Measurements from ENCODE around the gene POU6F2.
A peak's percentile ranks its signal among the peaks of the same experiment; 100 is the strongest.
"Not testable (repeated sequence)": the region's sequence is repeated elsewhere in the genome, so short reads cannot be mapped to it uniquely, and the experiment has no call there.

The POU6F2 gene

GRCh38 chr7:39001595-39001994, 23.9 kb downstream of the POU6F2 start:
- DNase-seq, result no peak

- DNase-seq, result no peak
These were observed 25.0 kb downstream of the POU6F2 start for GRCh38 chr7:39002755-39003154.

- DNase-seq, result no peak
These were observed 27.3 kb downstream of the POU6F2 start for GRCh38 chr7:39005036-39005435.

GRCh38 chr7:39005461-39005860, 27.8 kb downstream of the POU6F2 start:
- no peak for DNase-seq

GRCh38 chr7:39013049-39013939, 35.6 kb downstream of the POU6F2 start:
- DNase-seq, result not testable (repeated sequence)

- no peak for DNase-seq
These were observed 38.9 kb downstream of the POU6F2 start for GRCh38 chr7:39016609-39017008.

DNA sequence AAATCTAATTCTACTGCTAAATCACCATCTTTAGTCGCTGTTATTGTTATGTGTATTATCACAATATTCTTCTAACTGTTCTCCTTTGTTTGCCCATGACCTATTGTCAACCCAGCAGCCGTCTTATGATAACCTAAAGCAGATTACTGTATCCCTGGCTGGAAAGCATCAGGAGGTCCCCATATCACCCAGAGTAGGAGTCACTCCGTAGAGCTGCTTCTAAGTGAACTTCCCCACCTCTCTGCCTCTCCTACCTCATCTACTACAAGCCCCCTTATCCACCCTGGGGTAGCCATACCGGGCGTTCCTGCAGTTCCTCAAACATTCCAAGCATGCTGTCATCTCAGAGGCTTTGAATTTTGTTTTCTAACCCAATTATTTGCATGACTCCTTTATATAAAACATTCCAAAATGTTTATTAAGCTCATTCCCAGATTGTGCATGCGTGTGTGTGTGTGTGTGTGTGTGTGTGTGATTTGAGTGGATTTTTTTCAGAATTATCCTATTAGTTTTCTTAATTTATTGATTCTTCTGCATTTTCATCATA, 39.7 kb downstream of the POU6F2 start:
- no peak for DNase-seq

- DNase-seq, result no peak
These were observed 45.1 kb downstream of the POU6F2 start for GRCh38 chr7:39022796-39023195.

DNA sequence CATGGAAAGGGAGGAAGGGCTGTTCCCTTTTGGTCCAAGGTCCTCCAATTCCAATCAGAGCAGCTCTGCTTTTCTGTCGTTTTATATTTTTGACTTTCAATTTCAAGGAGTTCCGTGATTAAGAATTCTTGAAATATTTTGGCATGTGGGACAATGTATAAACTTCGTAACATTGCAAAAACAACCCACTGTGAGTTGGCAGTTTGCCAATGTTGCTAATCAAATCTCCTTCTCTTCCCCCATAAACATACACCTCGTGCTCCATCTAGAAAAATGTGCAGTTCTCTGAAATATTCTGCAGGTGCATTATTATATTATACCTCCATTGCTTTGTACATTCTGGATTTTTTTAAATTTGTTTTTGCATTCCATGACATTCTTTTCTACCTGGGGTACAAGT, 49.8 kb downstream of the POU6F2 start:
- DNase-seq, result no peak

- no peak for DNase-seq
These were observed 56.3 kb downstream of the POU6F2 start for GRCh38 chr7:39033885-39034624.

- DNase-seq, result no peak
These were observed 57.4 kb downstream of the POU6F2 start for GRCh38 chr7:39035156-39035555.

DNA sequence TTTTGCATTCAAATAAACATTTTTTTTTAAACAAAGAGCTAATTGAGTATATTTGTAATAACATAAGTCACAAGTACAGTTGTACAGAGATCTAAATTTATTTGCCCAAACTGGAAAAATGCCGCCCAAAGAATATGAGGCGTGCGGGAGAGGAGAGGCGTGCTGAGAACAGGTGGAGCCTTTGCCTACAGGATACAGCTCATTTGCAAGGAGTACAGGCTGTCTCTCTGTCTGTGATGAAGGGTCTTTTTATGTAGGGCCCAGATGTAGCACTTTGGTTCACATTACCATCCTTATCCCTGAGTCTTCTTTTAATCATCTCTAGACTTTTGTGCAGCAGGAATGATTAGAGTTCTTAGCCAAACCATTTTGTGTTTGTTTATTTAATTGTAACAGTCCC, 58.2 kb downstream of the POU6F2 start:
- DNase-seq, result no peak

DNA sequence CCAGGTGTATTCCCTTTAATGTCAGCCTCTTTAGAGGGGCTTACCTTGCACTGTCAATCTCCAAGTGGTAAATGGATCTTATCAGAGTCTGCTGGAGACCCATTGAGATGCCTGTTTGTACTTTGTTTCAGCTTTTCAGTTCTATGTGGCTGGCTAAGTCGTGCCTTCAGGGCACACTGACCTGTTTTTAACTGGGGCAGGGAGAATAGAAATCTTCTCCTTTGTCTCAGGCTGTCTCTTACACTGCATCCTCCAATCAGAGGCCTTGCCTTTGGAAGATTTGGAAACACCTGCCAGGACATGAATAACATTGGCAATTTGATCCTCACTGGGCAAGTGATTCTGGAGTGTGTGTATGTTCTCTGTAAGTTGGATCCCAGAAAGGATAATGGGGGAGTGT, 65.0 kb downstream of the POU6F2 start:
- peak in 1 of 2 experiments; percentile 32 for DNase-seq

- DNase-seq, result no peak
These were observed 65.8 kb downstream of the POU6F2 start for GRCh38 chr7:39043531-39043930.

DNA sequence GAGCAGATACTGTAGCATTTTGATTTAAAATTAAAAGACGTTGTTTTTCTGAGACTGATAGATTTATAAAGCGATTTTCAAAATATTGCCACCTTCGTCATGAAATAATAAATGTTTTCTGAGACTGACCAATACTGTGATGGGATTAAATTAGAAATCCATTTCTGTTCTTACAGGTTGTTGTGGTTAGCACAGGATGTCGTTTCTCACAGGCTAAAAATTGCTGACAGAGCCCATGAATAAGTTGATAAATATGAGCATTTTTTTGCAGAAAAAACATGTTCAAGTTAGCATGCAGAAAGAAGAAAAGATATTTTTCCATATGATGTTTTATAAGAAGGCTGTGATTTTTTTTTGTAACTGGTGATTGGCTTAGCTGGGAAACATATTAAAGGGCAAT, 66.8 kb downstream of the POU6F2 start:
- DNase-seq, result no peak

- no peak for DNase-seq
These were observed 67.5 kb downstream of the POU6F2 start for GRCh38 chr7:39045231-39045630.

GRCh38 chr7:39051279-39051678, 73.6 kb downstream of the POU6F2 start:
- DNase-seq, result no peak

GRCh38 chr7:39051707-39052106, 74.0 kb downstream of the POU6F2 start:
- no peak for DNase-seq

GRCh38 chr7:39054731-39055130, 77.0 kb downstream of the POU6F2 start:
- DNase-seq, result no peak

- no peak for DNase-seq
These were observed 78.4 kb downstream of the POU6F2 start for GRCh38 chr7:39056153-39056552.

- DNase-seq, result no peak
These were observed 85.1 kb downstream of the POU6F2 start for GRCh38 chr7:39062811-39063210.

GRCh38 chr7:39069031-39069430, 91.3 kb downstream of the POU6F2 start:
- peak; percentile 13 to 18 for DNase-seq

DNA sequence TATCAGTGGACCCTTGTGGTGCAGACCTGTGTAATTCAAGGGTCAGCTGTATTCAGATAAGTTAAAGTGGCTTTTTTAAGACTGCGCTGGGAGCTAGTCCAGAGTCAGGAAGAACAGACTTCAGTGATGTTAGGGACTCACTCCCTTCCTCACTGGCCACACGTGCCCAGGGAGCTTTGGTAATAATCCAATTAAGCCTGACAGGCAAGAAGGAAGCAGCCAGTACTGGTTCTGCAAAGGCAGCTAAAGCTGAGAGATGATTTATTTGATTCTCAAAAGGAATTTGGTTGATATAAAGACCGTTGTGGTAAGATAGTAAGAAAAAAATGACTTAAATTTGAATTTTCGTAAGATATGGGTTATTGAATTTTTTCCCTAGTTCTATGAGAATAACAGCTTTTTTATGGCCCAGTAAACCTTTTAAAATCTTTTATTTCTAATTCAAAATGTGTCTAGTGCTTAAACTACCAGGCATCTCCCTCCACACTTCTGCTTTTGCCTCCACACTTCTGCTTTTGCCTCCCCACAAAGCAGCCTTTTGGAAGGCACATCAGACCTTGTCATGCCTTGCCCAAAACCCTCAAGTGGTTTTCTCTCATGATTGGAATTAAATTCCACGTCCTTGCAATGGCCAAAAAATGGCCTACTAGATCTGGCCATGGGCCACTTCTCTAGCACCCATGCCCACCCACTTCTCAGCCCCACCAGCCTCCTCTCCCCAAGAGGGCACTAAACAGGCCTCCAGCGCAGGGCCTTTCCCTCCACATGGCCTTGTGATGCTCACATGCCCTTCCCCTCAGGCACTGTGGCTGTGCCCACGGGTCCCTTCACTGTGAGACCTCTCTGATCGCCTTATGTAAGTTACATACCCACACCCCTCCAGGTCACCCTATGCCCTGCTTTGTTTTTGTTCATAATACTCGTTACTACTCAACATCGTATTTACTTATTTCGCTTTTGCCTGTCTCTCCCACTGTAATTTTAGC, 92.5 kb downstream of the POU6F2 start:
- no peak for DNase-seq

Data from NCI-H187 (cell line).